GM12873 (cell line): ENCODE measurements around the gene GUCD1.
"Not testable (repeated sequence)": the region's sequence is repeated elsewhere in the genome, so short reads cannot be mapped to it uniquely, and the experiment has no call there.

Experiments used
- TF ChIP-seq, protein P1 (sequence below): IDR thresholded peaks from 2 replicates; pipeline ENCODE4 v1.5.1; 2012; ENCODE audit warnings: low read depth, mild to moderate bottlenecking, moderate library complexity, low read length, control low read depth; ENCODE audit not compliant: insufficient read depth; ENCODE audit errors: missing control alignments

Gene GUCD1

DNA sequence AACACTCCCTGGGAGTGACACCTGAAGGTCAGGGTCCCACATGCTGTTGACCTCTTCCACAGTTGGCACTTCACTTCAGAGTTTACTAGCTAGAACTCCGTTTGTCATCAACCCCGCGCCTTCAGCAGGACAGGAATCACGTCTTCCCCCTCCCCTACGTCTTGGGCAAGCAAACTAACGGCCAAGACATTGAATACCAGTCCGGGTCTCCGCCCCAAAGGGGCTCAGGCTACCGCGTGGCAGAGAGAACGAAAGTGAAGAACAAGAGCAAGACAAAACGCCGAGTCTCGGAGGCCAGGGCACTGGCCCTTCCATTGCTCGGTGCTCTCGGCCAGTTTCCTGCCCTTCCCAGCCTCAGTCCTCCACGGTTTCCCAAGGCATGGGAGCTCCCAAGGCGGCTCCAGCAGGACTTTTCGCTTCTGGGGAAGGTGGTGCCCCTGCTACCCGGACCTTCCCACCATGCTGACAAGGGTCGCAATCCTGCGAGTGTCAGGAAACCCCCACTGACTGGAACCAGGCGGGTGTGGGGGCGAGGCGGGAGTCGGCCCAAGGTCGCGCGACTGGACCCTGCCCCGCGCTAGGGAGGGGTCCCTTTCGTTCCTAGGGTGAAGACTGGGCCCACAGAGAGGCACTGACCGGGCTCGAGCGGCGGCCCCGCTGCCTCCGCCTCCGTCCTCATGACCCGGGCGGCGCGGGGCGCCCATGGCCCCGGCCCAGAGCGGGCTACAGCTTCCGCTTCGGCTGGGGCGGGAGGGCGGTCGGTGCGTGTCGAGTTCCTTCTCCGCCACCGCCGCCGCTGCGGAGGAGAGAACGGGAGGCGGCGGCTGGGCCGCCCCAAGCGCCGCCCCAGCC lies at the start of gene GUCD1:
GUCD1 (minus strand) TSS at position 826 of the 852 bp plus-strand sequence; CDS start at position 679, 147 bp downstream.
- TF ChIP-seq, protein P1, sequence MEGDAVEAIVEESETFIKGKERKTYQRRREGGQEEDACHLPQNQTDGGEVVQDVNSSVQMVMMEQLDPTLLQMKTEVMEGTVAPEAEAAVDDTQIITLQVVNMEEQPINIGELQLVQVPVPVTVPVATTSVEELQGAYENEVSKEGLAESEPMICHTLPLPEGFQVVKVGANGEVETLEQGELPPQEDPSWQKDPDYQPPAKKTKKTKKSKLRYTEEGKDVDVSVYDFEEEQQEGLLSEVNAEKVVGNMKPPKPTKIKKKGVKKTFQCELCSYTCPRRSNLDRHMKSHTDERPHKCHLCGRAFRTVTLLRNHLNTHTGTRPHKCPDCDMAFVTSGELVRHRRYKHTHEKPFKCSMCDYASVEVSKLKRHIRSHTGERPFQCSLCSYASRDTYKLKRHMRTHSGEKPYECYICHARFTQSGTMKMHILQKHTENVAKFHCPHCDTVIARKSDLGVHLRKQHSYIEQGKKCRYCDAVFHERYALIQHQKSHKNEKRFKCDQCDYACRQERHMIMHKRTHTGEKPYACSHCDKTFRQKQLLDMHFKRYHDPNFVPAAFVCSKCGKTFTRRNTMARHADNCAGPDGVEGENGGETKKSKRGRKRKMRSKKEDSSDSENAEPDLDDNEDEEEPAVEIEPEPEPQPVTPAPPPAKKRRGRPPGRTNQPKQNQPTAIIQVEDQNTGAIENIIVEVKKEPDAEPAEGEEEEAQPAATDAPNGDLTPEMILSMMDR = no peak

DNA sequence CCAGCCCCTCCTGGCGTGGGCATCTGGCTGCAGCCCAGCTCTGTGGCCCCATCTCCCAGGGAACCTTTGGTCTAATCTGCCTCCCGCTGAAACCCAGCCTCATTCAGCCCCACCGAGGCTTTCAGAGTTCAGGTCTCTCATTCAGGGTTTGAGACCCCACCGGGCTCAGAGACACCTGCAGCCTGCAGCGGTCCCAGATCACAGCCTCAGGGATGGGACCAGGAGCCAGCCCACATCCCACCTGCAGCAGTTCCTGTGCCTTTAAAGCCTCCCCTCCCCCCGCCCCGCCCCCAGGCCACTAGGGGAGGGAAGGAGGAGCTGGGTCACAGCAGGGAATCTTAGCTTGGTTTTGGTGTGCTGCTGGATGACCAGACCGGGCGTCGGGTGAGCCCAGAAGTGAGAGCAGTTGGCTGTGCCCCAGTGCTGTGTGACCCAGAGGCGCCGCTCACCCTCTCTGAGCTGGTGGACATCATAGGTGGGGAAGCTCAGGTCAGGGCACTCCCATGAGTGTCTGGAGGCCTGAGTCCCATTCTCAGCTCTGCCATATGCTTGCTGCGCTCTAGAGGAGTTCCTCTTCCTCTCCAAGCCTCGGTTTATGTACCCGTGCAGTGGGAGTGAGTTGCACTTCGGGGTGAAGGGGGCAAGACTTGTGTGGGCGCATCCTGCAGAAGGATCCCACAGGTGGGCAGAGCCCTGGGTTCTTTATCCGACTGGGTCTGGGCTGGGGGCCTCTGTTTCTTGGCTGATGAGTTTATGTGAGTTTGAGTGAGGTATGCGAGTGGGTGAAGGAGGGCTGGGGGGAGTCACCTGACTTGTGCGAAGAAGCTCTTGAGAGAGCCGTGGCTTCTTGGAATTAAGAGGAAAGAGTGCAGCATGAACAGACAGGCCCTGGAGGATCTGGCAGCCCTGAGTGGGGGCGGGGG lies 48.2 kb upstream of the GUCD1 start, which contains the start of gene GGT1:
GGT1 (plus strand) TSS at position 347 of the 923 bp plus-strand sequence. CDS start 7,889 bp downstream, outside the sequence.
- TF ChIP-seq, protein P1 = not testable (repeated sequence)

DNA sequence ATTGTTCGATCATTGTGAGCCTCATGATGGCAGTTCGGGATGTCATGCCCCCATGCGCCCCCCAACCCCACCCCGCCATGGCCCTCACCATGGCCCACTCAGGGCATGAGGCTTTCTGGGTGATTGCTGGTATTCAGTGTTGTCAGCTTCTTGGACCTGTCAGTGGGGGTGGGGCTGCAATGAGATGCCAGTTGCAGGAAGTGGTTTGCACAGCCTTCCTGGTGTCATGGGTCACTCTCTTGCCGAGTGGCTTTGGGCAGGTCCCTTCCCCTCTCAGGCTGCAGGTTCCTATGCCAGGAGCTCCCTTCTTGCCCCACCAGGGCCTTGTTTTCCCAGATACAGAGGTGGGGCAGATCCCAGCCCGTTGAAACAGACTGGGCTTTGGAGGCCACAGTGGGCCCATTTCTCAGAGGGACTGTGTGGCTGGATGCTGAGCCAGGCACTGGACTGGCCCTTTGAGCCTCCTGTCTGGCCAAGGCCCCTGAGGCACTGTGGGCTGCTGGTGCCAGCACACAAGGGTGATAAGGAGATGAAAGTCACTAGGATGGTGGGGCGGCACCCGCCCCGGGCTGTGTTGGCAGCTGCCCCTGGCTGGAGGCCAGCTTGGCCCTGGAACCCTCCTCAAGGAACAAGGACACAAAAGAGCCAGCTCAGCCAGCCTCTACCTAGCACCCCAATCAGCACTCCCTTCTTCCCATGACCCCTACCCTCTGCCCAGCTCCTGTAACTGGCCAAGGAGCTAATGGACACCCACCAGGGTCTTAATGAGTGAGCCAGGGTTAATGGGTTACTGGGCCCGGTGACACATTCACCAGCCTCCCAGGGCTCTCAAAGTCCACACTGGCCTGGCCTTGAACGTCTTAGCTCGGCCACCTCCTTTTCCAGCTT lies 46.5 kb upstream of the GUCD1 start:
- TF ChIP-seq, protein P1 = no peak

DNA sequence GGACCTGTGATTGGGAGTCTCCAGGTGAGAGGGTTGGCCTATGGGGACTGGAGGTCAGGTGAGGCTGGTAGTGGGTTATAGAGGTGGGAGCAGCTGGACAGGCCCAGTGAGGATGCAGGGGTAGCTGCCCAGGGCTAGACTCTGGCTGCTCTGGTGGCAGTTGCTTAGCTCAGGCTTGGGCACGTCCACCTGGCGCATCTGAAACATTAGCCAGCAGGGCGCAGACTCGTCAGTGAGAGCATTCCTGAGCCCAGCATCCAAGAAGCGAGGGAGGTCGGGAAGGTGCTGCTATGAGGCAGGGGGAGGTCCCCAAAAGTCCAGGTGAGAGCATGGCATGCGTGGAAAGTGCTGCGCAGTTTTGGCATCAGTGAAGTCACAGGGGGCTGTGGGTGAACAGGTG lies 44.6 kb upstream of the GUCD1 start:
- TF ChIP-seq, protein P1 = no peak

DNA sequence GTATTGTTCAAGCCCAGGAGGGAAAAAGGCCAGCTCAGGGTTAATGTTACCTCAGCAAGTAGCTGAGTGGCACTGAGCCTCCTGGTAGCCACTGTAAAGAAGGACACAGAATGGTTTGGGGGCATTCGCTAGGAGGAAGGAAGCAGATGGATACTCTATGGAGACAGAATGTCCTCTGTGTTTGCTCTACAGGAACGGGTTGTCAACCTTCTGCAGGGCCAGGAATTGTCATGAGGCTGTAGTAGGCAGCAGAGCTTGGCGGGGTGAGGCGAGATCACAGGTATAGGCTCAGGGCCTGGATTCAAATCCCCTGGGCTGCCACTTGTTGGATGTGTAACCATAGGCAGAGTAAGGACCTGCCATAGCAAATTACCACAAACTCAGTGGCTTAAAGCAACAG lies 40.9 kb upstream of the GUCD1 start:
- TF ChIP-seq, protein P1 = no peak

DNA sequence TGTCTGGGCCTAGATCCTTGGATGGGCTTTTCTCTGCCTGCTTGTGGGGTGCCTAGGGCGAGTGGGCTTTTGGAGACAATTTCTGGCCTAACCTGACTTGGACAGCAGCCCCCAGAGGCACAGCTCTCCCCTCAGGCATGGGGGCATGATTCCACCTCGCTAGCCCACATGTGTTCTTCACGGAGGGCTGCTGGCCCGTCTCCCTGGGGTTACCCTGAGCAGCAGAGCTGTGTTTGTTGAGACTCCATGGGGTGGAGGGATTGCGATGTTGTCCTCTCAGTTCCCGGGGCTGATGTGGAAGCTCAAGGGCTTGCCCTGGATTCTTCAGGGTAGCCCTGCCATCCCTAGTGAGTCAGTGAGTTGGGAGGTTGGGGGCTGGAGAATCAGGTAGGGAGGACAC lies 40.3 kb upstream of the GUCD1 start:
- TF ChIP-seq, protein P1 = no peak
